B cell (primary cell): ENCODE measurements around the gene PABPC5. TPM values are rescaled to one million over a fixed set of nuclear protein-coding genes. Genes with fewer than 3 reads are reported as not detected.

Experiments
- ATAC-seq: fragments of 200-7000 bp; cut with Tn5 transposase; one replicate; pipeline ENCODE4 v1.10.0; 2021; ENCODE audit warnings: low read depth, mild to moderate bottlenecking, moderate number of reproducible peaks, moderate library complexity
- CTCF ChIA-PET: fragments of 350-600 bp; sonication (Branson Sonifier 250); formaldehyde crosslinking; loops from one replicate; lab custom pipeline; 2021; ENCODE audit warnings: antibody characterized with exemption, inconsistent platforms; lab: Charles Lee
- POLR2A ChIA-PET: fragments of 350-600 bp; sonication (Branson Sonifier 250); formaldehyde crosslinking; loops from one replicate; lab custom pipeline; 2021; ENCODE audit warnings: antibody characterized with exemption; lab: Charles Lee
- DNase-seq: peaks from one replicate; pipeline ENCODE4 v3.0.0; 2013
- H2AFZ ChIP-seq: 2 replicates; pipeline ENCODE4 v1.6.1; 2012; ENCODE audit warnings: mild to moderate bottlenecking, low read depth, low read length; ENCODE audit not compliant: insufficient read depth, poor library complexity, severe bottlenecking
- H3K27ac ChIP-seq, 2 donors: 1 replicate in 1 of 2; 2 replicates in 1 of 2; pipeline ENCODE4 v1.5.1; 2012 to 2013; ENCODE audit warnings: low read length in 2 of 2, mild to moderate bottlenecking in 2 of 2, moderate library complexity in 1 of 2
- H3K27me3 ChIP-seq, 4 experiments: fragments of 200-600 bp in 1 of 4; sonication (generic) in 1 of 4; replicated peaks in 1 of 4; 1 replicate in 2 of 4; 2 replicates in 2 of 4; pipeline versions ENCODE4 v1.6.1 to v1.7.0; 2013 to 2016; ENCODE audit warnings: low read length in 3 of 4, mild to moderate bottlenecking in 2 of 4, mixed read lengths in 1 of 4, moderate library complexity in 1 of 4; ENCODE audit not compliant: insufficient read depth in 4 of 4, control insufficient read depth in 3 of 4; ENCODE audit errors: control extremely low read depth in 1 of 4
- H3K36me3 ChIP-seq, 2 experiments: replicated peaks in 1 of 2; 1 replicate in 1 of 2; 2 replicates in 1 of 2; pipeline versions ENCODE4 v1.6.1 to v1.7.1; 2013; ENCODE audit warnings: low read length in 1 of 2; ENCODE audit not compliant: insufficient read depth in 2 of 2, control insufficient read depth in 1 of 2; ENCODE audit errors: control extremely low read depth in 1 of 2, extremely low read depth in 1 of 2
- H3K4me1 ChIP-seq, 2 donors: fragments of 200-600 bp in 1 of 2; sonication (generic) in 1 of 2; 1 replicate in 1 of 2; 2 replicates in 1 of 2; pipeline versions ENCODE4 v1.5.1 to v1.6.1; 2013 to 2017; ENCODE audit warnings: low read length in 2 of 2; ENCODE audit not compliant: control insufficient read depth in 2 of 2, insufficient read depth in 2 of 2
- H3K4me2 ChIP-seq: replicated peaks from 2 replicates; pipeline ENCODE3; 2012; ENCODE audit warnings: mild to moderate bottlenecking, low read depth, low read length; ENCODE audit not compliant: poor library complexity, severe bottlenecking
- H3K4me3 ChIP-seq, 5 experiments: fragments of 200-600 bp in 1 of 5; sonication (generic) in 1 of 5; 1 replicate in 3 of 5; 2 replicates in 2 of 5; pipeline versions ENCODE4 v1.5.1 to v1.7.0; 2011 to 2016; ENCODE audit warnings: low read length in 4 of 5, mild to moderate bottlenecking in 4 of 5, low read depth in 2 of 5, control low read depth in 1 of 5, moderate library complexity in 1 of 5; ENCODE audit not compliant: insufficient read depth in 1 of 5; ENCODE audit errors: control extremely low read depth in 1 of 5, extremely low read depth in 1 of 5
- H3K79me2 ChIP-seq: fragments of 200-600 bp; sonication (generic); one replicate; pipeline ENCODE4 v1.6.0; 2016; ENCODE audit warnings: low read length; ENCODE audit not compliant: control insufficient read depth, insufficient read depth
- H3K9ac ChIP-seq: fragments of 200-600 bp; sonication (generic); 2 replicates; pipeline ENCODE4 v1.6.1; 2017; ENCODE audit warnings: mild to moderate bottlenecking, low read length, moderate library complexity
- H3K9me3 ChIP-seq, 3 donors: one replicate each; pipeline versions ENCODE4 v1.6.1 to v1.7.1; 2013; ENCODE audit warnings: low read length in 2 of 3; ENCODE audit not compliant: control insufficient read depth in 2 of 3, insufficient read depth in 1 of 3; ENCODE audit errors: control extremely low read depth in 1 of 3
- H4K20me1 ChIP-seq: 2 replicates; pipeline ENCODE4 v1.6.0; 2012; ENCODE audit warnings: mild to moderate bottlenecking, low read length; ENCODE audit not compliant: insufficient read depth, control insufficient read depth, poor library complexity, severe bottlenecking
- H3K27ac Mint-ChIP-seq: one replicate; pipeline ENCODE4 v1.8.0; 2021; ENCODE audit warnings: mixed read lengths
- H3K27me3 Mint-ChIP-seq: one replicate; pipeline ENCODE4 v1.8.0; 2021; ENCODE audit warnings: mixed read lengths
- H3K4me1 Mint-ChIP-seq: one replicate; pipeline ENCODE4 v1.8.0; 2021; ENCODE audit warnings: mixed read lengths
- H3K4me3 Mint-ChIP-seq: one replicate; pipeline ENCODE4 v1.8.0; 2021; ENCODE audit warnings: mixed read lengths
- H3K9me3 Mint-ChIP-seq: one replicate; pipeline ENCODE4 v1.8.0; 2022; ENCODE audit warnings: mixed read lengths; ENCODE audit not compliant: insufficient read depth
- EZH2 ChIP-seq: IDR thresholded peaks from 2 replicates; pipeline ENCODE4 v1.6.1; 2012; ENCODE audit warnings: borderline replicate concordance, low read depth, mild to moderate bottlenecking, moderate library complexity, low read length; ENCODE audit not compliant: insufficient read depth, poor library complexity, severe bottlenecking
- WGBS: methylation state at CpG from one replicate; pipeline ENCODE4 v1.1.5; 2013; ENCODE audit warnings: missing lambda C conversion rate; ENCODE audit not compliant: insufficient coverage; 5-methylcytosine and 5-hydroxymethylcytosine counted together
- intact Hi-C: fragments of 100-400 bp; cut with micrococcal nuclease; formaldehyde crosslinking; loops from one replicate; pipeline ENCODE4 v1.10.0; 2022
- polyA plus RNA-seq: library from polyadenylated mRNA; depleted of rRNA; stranded (reverse); fragments of >200 nt; gene quantifications from 2 replicates; pipeline ENCODE4 v1.2.3, GENCODE V29; 2012
- small RNA-seq: library from RNA; depleted of rRNA; stranded (forward); fragments of <200 nt; gene quantifications from one replicate; pipeline ENCODE3, GENCODE V24; 2012; ENCODE audit warnings: low replicate concordance, low read depth; ENCODE audit not compliant: insufficient read length
- total RNA-seq, 2 donors: library from RNA; stranded (reverse); fragments of 120-200 nt in 1 of 2; gene quantifications; 1 replicate in 1 of 2; 2 replicates in 1 of 2; pipeline versions ENCODE4 v1.2.3 to v1.2.4, GENCODE V29; 2013 to 2022
- TF ChIP-seq, protein P1 (sequence below): fragments of 200-600 bp; IDR thresholded peaks from one replicate; pipeline ENCODE4 v1.8.0; 2022; ENCODE audit warnings: antibody characterized with exemption, mild to moderate bottlenecking

PABPC5 gene
- total and polyA plus RNA-seq, 2 donors (not counting 1 experiment from before 2014, with no cell fraction given) = not detected

DNA sequence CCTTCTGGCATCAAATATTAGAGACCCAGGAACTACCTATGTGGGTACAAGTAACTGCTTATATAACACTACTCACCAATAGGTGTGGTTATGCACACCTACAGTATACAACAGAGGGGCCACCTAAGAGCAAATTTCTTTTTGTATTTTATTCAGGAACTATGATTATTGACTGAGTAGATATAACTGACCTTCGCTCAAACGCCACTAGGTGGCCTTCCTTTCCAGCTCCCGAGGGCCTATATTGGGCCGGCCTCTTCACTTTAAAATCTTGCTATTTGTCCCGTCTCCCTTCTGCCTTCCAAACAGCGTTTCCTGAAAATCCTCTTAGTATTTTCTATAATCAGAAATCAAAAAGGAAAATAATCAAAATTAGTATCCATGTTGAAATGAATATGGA lies 19.9 kb upstream of the PABPC5 start:
- no peak overlapping the region for H3K4me2 ChIP-seq
- no peaks in the 10 kb centered on the region for H3K79me2 ChIP-seq
- ATAC-seq = no peak
- no CpG with 5 or more reads among the region's 6 CpGs for WGBS
- intact Hi-C loops = no loop called here
- H3K36me3 ChIP-seq = no peaks in the 10 kb centered on the region
- Mint-ChIP-seq H3K27me3 (no peaks in the 10 kb centered on the region), H3K4me1 (no peaks in the 10 kb centered on the region), H3K27ac (no peak overlapping the region), H3K4me3 (no peak overlapping the region), H3K9me3 (peaks cover 3% of the 10 kb centered on the region)
- H3K9me3 ChIP-seq = no peaks in the 10 kb centered on the region
- CTCF ChIA-PET = no interaction called here
- POLR2A ChIA-PET = no interaction called here
- no peaks in the 10 kb centered on the region for H4K20me1 ChIP-seq
- TF ChIP-seq, protein P1, sequence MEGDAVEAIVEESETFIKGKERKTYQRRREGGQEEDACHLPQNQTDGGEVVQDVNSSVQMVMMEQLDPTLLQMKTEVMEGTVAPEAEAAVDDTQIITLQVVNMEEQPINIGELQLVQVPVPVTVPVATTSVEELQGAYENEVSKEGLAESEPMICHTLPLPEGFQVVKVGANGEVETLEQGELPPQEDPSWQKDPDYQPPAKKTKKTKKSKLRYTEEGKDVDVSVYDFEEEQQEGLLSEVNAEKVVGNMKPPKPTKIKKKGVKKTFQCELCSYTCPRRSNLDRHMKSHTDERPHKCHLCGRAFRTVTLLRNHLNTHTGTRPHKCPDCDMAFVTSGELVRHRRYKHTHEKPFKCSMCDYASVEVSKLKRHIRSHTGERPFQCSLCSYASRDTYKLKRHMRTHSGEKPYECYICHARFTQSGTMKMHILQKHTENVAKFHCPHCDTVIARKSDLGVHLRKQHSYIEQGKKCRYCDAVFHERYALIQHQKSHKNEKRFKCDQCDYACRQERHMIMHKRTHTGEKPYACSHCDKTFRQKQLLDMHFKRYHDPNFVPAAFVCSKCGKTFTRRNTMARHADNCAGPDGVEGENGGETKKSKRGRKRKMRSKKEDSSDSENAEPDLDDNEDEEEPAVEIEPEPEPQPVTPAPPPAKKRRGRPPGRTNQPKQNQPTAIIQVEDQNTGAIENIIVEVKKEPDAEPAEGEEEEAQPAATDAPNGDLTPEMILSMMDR = no peak
- TF ChIP-seq EZH2 = no peak
- no peaks in the 10 kb centered on the region for H3K27me3 ChIP-seq
- H3K4me1 ChIP-seq = no peaks in the 10 kb centered on the region
- no peak overlapping the region for H3K4me3 ChIP-seq
- H2AFZ ChIP-seq = no peak overlapping the region
- no peak overlapping the region for H3K9ac ChIP-seq
- H3K27ac ChIP-seq = no peak overlapping the region
- no peak for DNase-seq

DNA sequence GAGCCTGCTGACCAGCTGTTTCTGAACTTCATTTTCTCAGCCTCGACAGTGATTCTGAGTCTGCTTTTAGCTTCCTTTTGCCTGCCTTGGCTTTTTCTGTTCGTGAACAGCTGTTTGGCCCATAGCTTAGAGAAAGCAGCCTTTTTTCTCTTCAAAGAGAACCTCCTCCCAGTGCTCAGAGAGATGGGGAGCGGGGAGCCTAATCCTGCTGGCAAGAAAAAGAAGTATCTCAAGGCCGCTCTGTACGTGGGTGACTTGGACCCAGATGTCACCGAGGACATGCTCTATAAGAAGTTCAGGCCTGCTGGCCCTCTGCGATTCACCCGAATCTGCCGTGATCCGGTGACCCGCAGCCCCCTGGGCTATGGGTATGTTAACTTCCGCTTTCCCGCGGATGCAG lies 756 bp downstream of the PABPC5 start:
- no peak overlapping the region for H3K4me3 ChIP-seq
- Mint-ChIP-seq H3K9me3 (no peaks in the 10 kb centered on the region), H3K27ac (no peak overlapping the region), H3K27me3 (no peaks in the 10 kb centered on the region), H3K4me1 (no peaks in the 10 kb centered on the region), H3K4me3 (no peak overlapping the region)
- peaks cover 0 to 6% (median 0%) of the 10 kb centered on the region in 3 donors for H3K9me3 ChIP-seq
- H4K20me1 ChIP-seq = no peaks in the 10 kb centered on the region
- intact Hi-C loops = no loop called here
- ChIA-PET POLR2A (no interaction called here), CTCF (no interaction called here)
- H3K27me3 ChIP-seq = no peaks in the 10 kb centered on the region
- H3K4me2 ChIP-seq = no peak overlapping the region
- TF ChIP-seq, protein P1 = no peak
- no peak for TF ChIP-seq EZH2
- no peak overlapping the region for H2AFZ ChIP-seq
- no peaks in the 10 kb centered on the region for H3K4me1 ChIP-seq
- no peak overlapping the region for H3K9ac ChIP-seq
- no peaks in the 10 kb centered on the region for H3K36me3 ChIP-seq
- no peak overlapping the region for H3K27ac ChIP-seq
- no peaks in the 10 kb centered on the region for H3K79me2 ChIP-seq
- WGBS = 60% methylated on average over 11 of the region's 14 CpGs
- DNase-seq (no peak), ATAC-seq (no peak)

Small RNA genes within 50 kb of the gene (small RNA-seq; reads per million reads assigned to genes)
- gene AL662874.1 = not detected
